OCI-LY7 (cell line): ENCODE results near the gene NEIL3.

ENCODE experiments used
- EZH2phosphoT487 ChIP-seq: fragments of 200-600 bp; sonication (generic); IDR thresholded peaks from 2 replicates; pipeline ENCODE4 v1.6.1; 2018; ENCODE audit warnings: low read depth, borderline replicate concordance, mild to moderate bottlenecking, mixed run types, antibody characterized with exemption, low read length, moderate library complexity, mixed read lengths
- TF ChIP-seq, protein P1 (sequence below): fragments of 200-600 bp; sonication (generic); conservative IDR thresholded peaks from 2 replicates; pipeline ENCODE4 v1.5.1; 2014; ENCODE audit warnings: mild to moderate bottlenecking, antibody characterized with exemption, low read length, moderate library complexity, mixed read lengths

DNA sequence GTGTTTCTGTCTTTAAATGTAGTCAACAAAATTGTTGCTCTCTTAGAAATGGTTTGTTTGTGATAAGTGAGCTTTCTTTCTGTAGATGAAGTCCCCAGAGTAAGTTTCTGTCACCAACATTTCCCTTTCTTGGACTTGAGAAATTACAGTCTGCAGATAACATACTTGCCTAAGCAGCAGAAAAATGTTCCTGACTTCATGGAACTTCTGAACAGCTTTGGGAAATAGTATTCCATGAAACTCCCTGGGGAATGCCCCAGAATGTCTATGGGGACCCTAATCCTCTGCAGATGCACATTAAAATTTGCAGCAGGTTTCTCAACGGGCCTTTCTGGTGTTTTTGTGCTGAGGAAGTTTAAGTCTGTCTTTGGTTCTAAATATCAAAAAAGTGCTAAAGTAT is 38.6 kb upstream of the NEIL3 start:
- TF ChIP-seq, protein P1, sequence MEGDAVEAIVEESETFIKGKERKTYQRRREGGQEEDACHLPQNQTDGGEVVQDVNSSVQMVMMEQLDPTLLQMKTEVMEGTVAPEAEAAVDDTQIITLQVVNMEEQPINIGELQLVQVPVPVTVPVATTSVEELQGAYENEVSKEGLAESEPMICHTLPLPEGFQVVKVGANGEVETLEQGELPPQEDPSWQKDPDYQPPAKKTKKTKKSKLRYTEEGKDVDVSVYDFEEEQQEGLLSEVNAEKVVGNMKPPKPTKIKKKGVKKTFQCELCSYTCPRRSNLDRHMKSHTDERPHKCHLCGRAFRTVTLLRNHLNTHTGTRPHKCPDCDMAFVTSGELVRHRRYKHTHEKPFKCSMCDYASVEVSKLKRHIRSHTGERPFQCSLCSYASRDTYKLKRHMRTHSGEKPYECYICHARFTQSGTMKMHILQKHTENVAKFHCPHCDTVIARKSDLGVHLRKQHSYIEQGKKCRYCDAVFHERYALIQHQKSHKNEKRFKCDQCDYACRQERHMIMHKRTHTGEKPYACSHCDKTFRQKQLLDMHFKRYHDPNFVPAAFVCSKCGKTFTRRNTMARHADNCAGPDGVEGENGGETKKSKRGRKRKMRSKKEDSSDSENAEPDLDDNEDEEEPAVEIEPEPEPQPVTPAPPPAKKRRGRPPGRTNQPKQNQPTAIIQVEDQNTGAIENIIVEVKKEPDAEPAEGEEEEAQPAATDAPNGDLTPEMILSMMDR, result no peak
- TF ChIP-seq EZH2phosphoT487, result no peak
